ENCODE measurements around the gene AMPH. TPM values are rescaled to one million over a fixed set of nuclear protein-coding genes. Genes with fewer than 3 reads are reported as not detected.

The AMPH gene
- total RNA-seq, 4 donors from 2014 or later: 0.51 to 19.6 (median 11.6) TPM

GRCh38 chr7:38545977-38546376 is 85.2 kb downstream of the AMPH start:
- Histone ChIP-seq H3K27me3 (no peaks in the 10 kb centered on the region), H3K9me3 (no peaks in the 10 kb centered on the region), H3K36me3 (no peaks in the 10 kb centered on the region), H3K27ac (no peak overlapping the region), H3K4me3 (no peak overlapping the region), H3K4me1 (no peaks in the 10 kb centered on the region)
- no peak for TF ChIP-seq CTCF (IDR thresholded peaks at IDR 0.05)
- TF ChIP-seq POLR2A (IDR thresholded peaks at IDR 0.05): no peak
- DNase-seq: no peak
- intact Hi-C loops (cut with DNase I; ENCODE audit: low total_unique reads): no loop called here

- TF ChIP-seq CTCF (IDR thresholded peaks at IDR 0.05) (no peak), POLR2A (IDR thresholded peaks at IDR 0.05) (no peak)
- Histone ChIP-seq H3K36me3 (no peaks in the 10 kb centered on the region), H3K9me3 (no peaks in the 10 kb centered on the region), H3K27ac (no peak overlapping the region), H3K4me1 (no peaks in the 10 kb centered on the region), H3K4me3 (no peak overlapping the region), H3K27me3 (no peaks in the 10 kb centered on the region)
- no peak for DNase-seq
- intact Hi-C loops (cut with DNase I; ENCODE audit: low total_unique reads): no loop called here
Measured at GRCh38 chr7:38542156-38542555, 89.0 kb downstream of the AMPH start.

GRCh38 chr7:38541440-38541839 is 89.7 kb downstream of the AMPH start:
- DNase-seq: no peak
- Histone ChIP-seq H3K9me3 (no peaks in the 10 kb centered on the region), H3K27me3 (no peaks in the 10 kb centered on the region), H3K36me3 (no peaks in the 10 kb centered on the region), H3K4me3 (no peak overlapping the region), H3K4me1 (no peaks in the 10 kb centered on the region), H3K27ac (no peak overlapping the region)
- intact Hi-C loops (cut with DNase I; ENCODE audit: low total_unique reads): no loop called here
- TF ChIP-seq POLR2A (IDR thresholded peaks at IDR 0.05) (no peak), CTCF (IDR thresholded peaks at IDR 0.05) (no peak)

GRCh38 chr7:38539477-38540081 is 91.6 kb downstream of the AMPH start:
- Histone ChIP-seq H3K9me3 (no peaks in the 10 kb centered on the region), H3K27ac (no peak overlapping the region), H3K27me3 (no peaks in the 10 kb centered on the region), H3K4me3 (no peak overlapping the region), H3K36me3 (no peaks in the 10 kb centered on the region), H3K4me1 (no peaks in the 10 kb centered on the region)
- TF ChIP-seq CTCF (IDR thresholded peaks at IDR 0.05) (no peak), POLR2A (IDR thresholded peaks at IDR 0.05) (no peak)
- intact Hi-C loops (cut with DNase I; ENCODE audit: low total_unique reads): no loop called here
- no peak for DNase-seq

- Histone ChIP-seq H3K27me3 (no peaks in the 10 kb centered on the region), H3K4me3 (no peak overlapping the region), H3K9me3 (no peaks in the 10 kb centered on the region), H3K4me1 (no peaks in the 10 kb centered on the region), H3K36me3 (no peaks in the 10 kb centered on the region), H3K27ac (no peak overlapping the region)
- TF ChIP-seq CTCF (IDR thresholded peaks at IDR 0.05) (no peak), POLR2A (IDR thresholded peaks at IDR 0.05) (no peak)
- DNase-seq: no peak
- intact Hi-C loops (cut with DNase I; ENCODE audit: low total_unique reads): no loop called here
Measured at GRCh38 chr7:38535073-38535472, 96.1 kb downstream of the AMPH start.

Measured in uterus (tissue), 4 donors.